Germinal center (tissue), 1 donor: ENCODE results near the gene TOM1L1.
A peak's percentile ranks its signal among the peaks of the same experiment; 100 is the strongest.

Experiments used
- DNase-seq: peaks from one replicate; pipeline ENCODE4 v3.0.0; 2012; ENCODE audit warnings: mixed read lengths, low spot score

TOM1L1 gene

DNA sequence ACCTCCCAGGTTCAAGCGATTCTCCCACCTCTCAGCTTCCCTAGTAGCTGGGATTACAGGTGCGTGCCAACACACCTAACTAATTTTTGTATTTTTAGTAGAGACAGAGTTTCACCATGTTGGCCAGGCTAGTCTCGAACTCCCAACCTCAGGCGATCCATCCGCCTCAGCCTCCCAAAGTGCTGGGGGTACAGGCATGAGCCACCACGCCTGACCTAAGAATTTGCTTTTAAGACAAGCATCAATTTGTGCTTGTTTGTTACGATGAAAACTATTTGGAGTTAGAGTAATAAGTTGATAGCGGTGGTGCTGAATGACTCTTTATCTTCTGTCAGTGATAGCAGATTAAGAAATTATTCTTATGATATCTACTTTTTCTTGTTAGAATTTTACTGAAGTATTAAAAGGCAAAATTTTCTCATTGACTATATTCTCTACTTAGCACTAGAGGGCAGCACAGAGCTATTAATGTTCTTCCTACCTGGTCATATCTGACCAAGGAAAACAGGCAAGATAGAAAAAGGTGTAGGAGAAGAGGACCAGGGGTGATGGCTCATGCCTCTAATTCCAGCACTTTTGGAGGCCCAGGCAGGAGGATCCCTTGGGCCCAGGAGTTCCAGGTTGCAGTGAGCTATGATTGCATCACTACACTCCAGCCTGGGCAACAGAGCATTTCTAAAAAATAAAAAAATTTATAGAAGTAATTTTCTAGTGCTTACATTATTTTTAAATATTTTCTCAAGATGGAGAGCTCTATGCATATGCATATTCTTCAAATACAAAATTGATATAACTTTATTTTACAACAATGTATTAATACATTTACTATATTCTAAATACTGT is 92.4 kb downstream of the TOM1L1 start:
- DNase-seq, result peak; percentile 25

- no peak for DNase-seq
These were observed 95.8 kb downstream of the TOM1L1 start for GRCh38 chr17:54996441-54996840.

GRCh38 chr17:55002458-55002857 is 101.8 kb downstream of the TOM1L1 start:
- DNase-seq, result no peak

DNA sequence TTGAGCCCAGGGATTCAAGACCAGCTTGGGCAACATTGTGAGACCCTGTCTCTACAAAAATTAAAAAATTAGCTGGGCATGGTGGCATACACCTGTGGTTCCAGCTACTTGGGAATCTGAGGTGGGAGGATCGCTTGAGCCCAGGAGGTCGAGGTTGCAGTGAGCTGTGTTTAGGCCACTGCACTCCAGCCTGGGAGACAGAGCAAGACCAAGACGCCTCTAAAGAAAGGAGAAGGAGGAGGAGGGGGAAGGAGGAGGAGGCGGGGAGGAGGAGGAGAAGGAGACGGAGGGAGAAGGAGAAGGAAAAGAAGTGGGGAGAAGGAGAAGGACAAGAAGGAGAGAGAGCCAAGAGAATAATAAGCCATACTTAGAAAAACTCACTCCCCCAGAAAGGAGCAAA is 103.8 kb downstream of the TOM1L1 start:
- no peak for DNase-seq

DNA sequence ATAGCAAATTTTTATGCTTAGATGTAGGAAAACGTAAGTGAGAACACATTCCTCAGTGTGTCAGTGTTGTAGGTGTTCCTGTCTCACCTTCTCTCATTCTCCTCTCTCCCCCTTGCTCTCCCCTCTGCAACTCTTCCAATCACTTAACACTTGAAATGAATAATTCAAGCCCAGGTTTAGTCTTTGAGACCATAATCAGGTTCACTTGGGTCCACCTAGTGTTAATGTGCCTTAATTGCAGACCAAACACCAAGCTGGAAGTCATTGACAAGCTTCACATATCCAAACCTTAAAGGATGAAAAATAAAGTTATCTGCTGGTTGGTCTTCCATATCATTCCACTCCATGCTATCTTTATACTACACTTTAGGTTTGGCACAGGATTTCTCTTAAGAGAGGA is 104.9 kb downstream of the TOM1L1 start:
- no peak for DNase-seq
